C1 segment of cervical spinal cord (tissue), 14 donors: Measurements from ENCODE around the gene ASB15.

Experiments used
- DNase-seq, 14 donors: peaks; one replicate each; lab custom pipeline; 2025; lab: John Stamatoyannopoulos, UW

ASB15 gene

DNA sequence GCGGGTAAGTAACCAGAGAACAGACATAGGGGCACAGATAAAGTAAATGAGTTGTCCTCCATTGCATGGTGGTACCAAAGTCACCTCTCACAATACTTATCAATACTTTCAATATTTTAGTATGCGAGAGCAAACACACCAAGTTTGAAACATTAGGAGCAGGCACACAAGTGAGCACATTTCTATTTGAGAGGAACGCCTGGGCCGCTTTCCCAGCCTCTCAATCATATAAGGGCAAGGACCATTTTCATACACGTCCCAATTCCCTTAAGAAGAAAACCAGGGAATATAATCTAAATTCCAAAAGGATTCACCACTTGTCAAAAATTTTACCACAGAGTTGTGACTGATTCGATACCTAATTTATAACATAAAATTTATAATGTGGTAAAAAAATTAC lies 61.6 kb downstream of the ASB15 start:
- no peak for DNase-seq

DNA sequence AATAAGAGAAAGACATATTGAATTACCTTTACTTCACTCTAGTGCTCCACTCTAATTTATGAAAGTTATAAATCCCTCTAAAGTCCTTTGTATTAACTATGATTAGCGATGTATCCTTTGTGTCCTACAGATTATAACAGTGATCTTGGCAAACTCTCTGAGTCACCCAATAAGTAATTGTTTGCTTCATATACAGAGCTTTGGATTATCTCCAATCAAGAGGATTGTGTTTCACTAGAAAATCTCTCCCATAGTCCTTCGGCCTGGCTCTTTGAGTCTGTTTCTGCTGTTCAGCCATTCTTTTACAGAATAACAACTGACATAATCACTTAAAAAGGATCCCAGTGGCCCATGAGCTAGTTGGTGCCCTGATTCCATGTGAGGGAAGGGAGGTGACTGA lies 63.5 kb downstream of the ASB15 start:
- DNase-seq: no peak

DNA sequence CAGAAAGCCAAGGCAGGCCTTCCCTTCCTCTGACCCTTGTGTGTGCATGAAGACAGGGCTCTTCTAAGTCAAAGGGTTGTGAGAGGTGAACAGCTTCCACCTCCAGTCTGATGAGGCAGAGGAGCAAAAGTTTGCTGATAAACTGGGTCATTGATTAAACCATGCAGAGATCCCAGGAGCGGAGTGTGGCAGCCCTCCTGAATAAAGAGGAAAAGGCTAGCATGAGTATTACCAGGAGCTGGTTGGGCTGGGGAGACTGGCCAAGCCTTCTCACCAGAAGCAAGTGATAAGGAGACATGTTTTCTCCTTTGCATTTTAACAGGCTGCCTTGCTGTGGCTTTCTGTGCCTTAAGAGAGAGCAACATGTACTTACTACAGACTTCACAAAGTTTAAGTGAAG lies 64.3 kb downstream of the ASB15 start:
- no peak for DNase-seq

DNA sequence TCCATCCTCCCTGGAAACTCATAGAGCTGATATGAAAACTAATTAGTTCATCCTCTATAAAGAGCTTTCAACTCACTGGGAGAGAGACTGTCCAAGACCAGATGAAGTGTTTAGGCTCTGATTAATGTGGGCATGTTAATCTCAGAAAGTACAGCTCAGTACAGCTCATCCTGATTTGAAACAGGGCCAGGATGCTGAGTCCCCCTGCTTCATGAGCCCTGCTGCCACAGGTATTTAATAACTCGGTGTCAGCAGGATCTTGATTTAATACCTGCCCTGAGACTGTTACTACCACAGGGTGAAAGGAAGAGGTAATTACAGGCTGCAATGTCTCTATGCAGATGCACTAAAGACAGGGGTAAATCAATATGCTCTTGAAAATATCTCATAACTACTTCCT lies 64.9 kb downstream of the ASB15 start:
- no peak for DNase-seq

DNA sequence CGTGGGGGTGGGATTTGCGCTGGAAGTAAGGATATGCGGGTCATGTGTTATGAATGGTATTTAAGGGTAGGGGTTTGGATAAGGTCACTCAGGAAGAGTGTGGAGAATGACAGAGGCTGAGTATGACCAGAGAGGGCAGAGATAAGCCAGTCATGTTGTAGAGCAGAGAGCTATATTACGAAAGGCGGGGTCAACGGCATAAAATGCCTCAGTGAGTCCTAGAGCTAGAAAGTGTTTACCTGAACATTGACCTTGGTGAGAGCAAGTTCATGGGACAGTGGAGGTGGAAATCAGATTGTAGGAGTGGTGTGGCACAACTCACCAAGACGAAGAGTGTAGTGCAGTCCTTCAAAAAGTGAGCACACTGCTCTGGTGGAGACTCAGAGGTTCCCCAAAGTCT lies 67.9 kb downstream of the ASB15 start:
- no peak for DNase-seq

DNA sequence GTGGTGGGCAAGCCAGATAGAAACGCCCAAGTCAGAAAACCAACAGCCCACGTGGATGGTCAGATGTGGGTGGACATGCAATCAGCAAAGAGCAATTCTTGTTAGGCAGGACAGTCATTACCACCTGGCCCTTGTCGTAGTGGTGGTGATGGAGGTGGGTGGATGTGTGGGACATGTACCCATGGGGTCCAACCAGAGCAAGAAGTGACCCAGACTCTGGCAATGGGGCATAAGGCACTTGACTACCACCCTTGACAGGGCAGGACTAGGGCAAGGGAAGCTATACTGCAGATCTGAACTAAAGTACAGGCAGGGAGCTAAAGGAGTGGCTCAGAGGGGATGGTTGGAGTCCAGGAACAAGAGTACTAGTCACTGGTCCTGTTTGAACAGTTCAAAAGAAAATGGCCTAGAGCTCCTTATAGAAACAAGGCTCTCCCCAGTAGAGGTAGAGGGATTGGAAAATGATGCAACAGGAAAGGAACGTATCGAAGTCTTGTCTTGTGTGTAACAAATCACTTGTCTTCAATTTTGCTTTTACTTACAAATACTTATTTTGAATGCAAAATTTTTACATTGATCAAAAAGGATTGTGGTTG lies 71.6 kb downstream of the ASB15 start:
- DNase-seq: no peak

DNA sequence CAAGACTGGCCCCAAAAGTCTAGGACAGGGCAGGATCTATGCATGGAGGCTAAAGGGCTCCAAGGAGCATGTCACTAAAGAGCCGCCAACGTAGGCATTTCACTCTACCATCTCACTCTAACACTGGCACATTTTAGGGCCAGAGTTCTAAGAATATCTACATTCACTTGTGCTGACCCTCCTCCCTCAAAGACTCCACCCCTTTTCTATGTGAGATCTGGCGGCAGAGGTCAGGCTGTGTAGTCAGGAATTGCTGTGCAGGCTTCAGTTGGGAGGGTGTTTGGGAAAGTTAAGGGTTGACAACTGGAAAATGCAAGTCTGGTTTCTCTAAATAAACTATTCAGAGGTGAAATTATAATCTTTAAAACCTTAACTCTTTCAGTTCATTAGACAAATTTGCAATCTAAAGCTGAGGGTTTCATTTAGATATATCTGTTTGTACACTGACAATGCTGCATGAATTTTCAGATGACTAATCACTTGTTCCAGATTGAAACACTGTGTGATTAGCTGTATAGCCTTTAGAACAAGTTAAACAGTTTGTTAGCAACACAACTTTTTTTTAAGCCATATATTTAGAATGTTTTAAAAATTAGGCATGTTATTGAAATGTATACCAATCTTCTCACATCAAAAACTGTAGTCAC lies 72.3 kb downstream of the ASB15 start:
- DNase-seq: no peak

DNA sequence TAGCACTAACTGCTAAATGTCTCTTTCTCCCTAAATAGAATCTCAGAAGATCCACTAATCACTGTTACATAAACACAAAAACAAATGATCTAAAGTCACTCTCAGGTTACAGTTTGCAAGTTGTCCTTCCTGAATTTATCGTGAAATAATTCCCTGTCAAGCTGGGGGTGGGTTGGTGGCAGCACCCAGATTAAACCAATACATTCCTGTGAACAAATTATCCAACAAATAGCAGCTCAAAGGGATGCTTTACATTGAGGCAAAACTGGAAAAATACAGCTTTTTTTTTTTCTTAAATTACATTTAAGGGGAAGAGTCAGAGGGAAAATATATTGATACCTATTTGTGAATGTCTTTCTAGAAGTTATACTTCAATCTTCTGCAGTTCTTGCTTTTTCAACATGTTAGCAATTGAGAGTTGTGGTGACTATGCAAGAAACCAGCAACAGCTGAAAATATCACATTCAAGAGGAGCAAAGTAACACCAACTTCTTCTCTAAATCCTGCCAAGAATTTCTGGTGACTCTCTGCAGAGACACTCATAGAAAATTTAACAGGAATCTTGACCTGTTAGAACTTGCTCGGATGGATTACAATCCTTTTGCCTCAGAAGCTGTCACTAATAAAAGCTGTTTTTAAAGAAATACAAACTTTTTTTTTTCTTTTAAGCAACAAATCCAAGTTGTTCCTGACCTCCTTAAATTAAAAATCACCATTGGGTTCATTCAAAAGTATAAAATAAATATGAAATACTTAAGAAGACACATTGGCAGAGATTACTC lies 73.0 kb downstream of the ASB15 start:
- DNase-seq: no peak

DNA sequence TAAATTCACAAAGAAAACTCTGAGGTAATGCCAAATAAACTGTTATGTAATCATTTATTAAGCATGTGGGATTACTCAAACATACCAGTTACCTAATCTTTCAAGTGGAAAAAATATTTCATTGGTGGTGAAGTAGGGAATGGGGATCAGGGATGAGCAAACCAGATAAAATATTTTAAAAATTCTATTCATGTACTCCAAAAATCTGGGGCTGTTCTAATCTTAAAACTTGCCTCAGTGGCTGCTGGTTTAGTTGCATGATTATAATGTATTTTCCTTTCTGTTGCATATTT lies 73.5 kb downstream of the ASB15 start:
- no peak for DNase-seq

DNA sequence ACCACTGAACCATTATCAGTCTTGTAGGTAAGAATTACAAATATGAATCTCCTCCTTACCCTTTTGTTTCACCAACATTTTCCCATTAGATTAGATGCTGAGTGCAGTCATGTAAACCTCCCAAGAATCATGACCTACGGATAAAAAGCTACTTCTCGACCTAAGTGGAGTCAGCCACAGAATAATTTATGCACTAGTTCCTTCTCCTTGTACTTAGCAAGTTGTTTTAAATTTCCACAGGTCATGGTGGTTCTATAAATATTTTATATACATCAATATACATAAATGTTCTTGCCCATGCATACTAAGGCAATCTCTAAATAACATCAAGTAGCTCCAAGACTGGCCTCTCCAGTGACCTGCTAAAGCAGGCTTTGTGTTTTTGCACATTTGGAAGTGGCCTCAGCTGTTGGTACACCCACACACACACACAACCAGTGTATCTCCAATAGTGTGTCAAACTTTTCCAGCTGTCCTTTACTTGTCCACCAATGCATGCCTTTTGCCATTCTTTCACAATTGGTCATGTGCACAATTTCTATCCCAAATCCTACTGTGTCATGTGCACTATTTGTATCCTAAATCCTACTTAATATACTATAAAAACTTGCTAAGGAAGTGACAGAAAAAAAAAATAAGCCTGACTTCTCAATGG lies 75.6 kb downstream of the ASB15 start:
- no peak for DNase-seq

DNA sequence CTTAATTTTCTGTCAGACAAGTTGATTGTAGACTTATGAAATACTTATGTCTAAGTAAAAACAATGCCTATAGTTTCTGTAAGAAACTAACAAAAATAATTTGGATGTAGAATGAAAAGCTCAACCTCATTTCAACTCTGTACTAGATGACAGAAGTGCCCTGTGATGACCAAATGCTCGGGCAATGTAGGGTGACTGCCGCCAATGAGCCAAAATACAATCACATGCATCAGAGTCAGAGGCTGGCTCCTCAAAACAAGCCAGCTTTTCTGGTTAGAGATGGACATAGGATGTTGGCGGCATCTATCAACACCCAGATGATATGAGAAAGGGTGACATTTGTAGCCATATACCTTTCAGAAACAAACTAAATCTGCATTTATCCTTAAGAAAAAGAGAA lies 78.0 kb downstream of the ASB15 start:
- no peak for DNase-seq

DNA sequence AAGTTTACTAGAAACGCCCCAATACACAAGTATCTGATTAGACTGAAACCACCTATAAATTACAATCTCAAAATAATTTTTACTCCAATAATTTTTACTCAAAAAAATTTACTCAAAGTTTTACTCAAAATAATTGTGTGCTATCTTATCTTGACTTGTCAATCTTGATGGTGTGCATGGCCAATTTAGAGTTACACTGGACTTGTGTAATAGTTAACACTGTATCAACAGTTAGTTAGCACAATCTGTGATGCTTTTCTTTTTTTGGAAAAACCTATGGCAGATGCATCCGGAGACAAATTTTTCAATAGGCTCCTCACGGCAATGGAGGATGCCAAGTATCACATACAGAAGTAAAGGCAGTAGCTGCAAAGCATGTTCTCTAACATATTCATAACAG lies 79.0 kb downstream of the ASB15 start:
- no peak for DNase-seq

DNA sequence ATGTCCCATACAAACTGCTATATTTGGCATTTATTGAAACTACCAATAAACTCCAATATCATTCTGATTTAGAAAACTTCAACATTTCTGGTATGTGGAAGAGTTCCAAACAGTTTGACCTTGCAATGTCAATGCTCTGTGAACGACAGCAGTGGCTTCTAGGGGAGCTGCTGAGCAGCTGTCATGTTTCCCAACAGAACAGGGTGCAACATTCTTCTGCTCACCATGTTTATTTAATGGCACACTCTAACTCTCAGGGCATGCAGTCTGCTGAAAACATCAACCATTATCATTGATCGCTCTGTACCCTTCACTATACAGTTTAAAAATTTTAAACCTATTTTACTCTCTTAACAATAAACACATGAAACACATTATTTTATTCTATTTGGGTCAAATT lies 79.9 kb downstream of the ASB15 start:
- no peak for DNase-seq

DNA sequence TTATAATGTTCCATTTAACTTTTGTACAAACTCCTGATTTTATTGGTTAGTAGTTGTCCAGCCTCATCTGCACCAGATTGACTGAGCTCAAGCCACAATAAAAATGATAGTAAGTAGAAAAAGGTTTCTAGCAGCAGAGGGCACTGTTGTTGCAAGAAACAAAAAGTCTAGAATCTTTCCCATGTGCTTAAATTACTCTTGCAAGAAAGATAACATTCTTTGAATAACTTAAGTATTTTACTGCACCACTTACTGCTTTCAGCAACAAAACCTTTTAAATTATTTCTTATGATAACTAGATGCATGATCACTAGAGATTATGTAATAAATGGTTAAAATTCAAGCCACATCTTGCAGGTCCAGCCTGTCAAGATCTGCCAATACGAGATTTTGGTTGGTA lies 81.1 kb downstream of the ASB15 start:
- peak in 1 of 14 donors; percentile 8 for DNase-seq

DNA sequence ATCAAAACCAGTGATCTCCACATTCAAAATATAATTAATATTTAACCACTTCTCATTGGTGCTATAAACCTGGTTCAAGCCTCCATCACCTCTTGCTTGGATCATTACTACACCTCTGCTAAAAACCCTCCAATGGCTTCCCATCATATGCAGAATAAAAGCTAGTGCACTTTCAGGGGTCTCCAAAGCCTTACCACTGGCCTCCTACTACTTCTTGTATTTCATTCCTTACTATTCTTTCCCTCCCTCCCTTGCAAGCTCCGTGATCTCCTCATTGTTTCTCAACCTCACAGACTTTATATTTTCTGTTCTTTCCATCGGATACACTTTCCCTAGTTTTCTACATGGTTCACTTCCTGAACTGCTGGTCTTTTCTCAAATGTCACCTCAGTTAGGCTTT lies 85.5 kb downstream of the ASB15 start:
- no peak for DNase-seq

DNA sequence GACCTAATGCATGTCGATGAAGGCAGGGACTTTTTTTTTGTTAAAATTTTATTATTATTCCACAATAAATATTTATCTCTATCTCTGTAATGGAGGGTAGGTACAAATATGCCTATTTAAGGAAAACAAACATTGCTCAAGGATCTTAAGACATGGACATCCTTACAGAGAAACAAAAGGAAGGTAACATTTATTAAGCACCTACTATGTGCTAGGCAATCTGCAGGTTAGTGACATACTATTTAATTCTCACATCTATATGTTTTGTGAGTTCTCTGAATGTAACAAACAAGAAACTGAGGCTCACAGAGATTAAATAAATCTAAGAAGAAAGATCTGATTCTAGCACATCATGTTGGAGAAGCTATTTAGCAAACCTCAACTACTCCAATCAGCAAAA lies 86.1 kb downstream of the ASB15 start:
- DNase-seq: no peak
